ENCODE data around the gene ZBTB34.

GRCh38 chr9:126869368-126869767, 8.9 kb downstream of the ZBTB34 start:
- no peak for TF ChIP-seq CTCF (IDR thresholded peaks at IDR 0.05)
- TF ChIP-seq POLR2A (IDR thresholded peaks at IDR 0.05): no peak
